VCaP (cell line): ENCODE results near the gene RHBG.

Experiments used
- H3K27ac ChIP-seq: fragments of 450-650 bp; 2 replicates; pipeline ENCODE4 v1.5.1; 2017
- CTCF ChIP-seq: fragments of 450-650 bp; conservative IDR thresholded peaks from 2 replicates; pipeline ENCODE4 v1.5.1; 2017; ENCODE audit warnings: mild to moderate bottlenecking, moderate library complexity

Gene RHBG

GRCh38 chr1:156405670-156406069, 36.7 kb downstream of the RHBG start:
- H3K27ac ChIP-seq = no peak overlapping the region
- TF ChIP-seq CTCF = no peak

- TF ChIP-seq CTCF = no peak
- H3K27ac ChIP-seq = no peak overlapping the region
Measured at GRCh38 chr1:156406251-156406650, 37.2 kb downstream of the RHBG start.

GRCh38 chr1:156407344-156407743, 38.3 kb downstream of the RHBG start:
- no peak overlapping the region for H3K27ac ChIP-seq
- no peak for TF ChIP-seq CTCF

GRCh38 chr1:156407760-156408159, 38.7 kb downstream of the RHBG start:
- no peak overlapping the region for H3K27ac ChIP-seq
- TF ChIP-seq CTCF = no peak

- H3K27ac ChIP-seq = no peak overlapping the region
- no peak for TF ChIP-seq CTCF
Measured at GRCh38 chr1:156409439-156409838, 40.4 kb downstream of the RHBG start.

- no peak for TF ChIP-seq CTCF
- no peak overlapping the region for H3K27ac ChIP-seq
Measured at GRCh38 chr1:156410238-156410637, 41.2 kb downstream of the RHBG start.

- TF ChIP-seq CTCF = no peak
- no peak overlapping the region for H3K27ac ChIP-seq
Measured at GRCh38 chr1:156410740-156411139, 41.7 kb downstream of the RHBG start.
